Measurements from ENCODE around the gene FAM186B.

DNA sequence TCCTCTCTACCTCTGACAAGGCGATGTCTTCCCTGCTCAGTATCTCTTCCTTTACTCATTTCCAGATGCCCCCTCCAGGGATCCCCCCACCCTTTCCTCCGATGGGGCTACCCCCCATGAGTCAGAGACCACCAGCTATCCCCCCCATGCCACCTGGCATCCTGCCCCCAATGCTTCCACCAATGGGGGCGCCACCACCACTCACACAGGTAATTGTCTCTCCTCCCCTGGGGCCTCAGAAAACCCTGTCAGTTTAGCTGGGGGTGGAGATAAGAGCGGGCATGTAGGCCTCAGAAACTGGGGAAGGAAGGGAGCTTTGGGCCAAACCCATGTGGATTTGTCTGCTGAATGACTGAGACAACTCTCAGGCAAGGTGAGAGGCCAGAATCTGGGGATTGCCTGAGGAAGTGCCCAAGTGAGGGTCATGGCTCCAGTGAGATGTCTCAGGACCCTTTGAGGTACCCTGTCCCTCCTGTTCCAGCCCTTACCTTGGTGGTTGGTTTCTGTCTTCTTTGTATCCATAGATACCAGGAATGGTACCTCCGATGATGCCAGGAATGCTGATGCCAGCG lies 26.0 kb upstream of the FAM186B start:
- TF ChIP-seq, protein P1, sequence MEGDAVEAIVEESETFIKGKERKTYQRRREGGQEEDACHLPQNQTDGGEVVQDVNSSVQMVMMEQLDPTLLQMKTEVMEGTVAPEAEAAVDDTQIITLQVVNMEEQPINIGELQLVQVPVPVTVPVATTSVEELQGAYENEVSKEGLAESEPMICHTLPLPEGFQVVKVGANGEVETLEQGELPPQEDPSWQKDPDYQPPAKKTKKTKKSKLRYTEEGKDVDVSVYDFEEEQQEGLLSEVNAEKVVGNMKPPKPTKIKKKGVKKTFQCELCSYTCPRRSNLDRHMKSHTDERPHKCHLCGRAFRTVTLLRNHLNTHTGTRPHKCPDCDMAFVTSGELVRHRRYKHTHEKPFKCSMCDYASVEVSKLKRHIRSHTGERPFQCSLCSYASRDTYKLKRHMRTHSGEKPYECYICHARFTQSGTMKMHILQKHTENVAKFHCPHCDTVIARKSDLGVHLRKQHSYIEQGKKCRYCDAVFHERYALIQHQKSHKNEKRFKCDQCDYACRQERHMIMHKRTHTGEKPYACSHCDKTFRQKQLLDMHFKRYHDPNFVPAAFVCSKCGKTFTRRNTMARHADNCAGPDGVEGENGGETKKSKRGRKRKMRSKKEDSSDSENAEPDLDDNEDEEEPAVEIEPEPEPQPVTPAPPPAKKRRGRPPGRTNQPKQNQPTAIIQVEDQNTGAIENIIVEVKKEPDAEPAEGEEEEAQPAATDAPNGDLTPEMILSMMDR (IDR thresholded peaks at IDR 0.05), result no peak
- TF ChIP-seq POLR2AphosphoS5 (IDR thresholded peaks at IDR 0.05), result no peak
- TF ChIP-seq EP300 (IDR thresholded peaks at IDR 0.05), result no peak
- TF ChIP-seq POLR2A (IDR thresholded peaks at IDR 0.05), result no peak
